Measurements from ENCODE around the gene CASZ1.

Gene CASZ1

DNA sequence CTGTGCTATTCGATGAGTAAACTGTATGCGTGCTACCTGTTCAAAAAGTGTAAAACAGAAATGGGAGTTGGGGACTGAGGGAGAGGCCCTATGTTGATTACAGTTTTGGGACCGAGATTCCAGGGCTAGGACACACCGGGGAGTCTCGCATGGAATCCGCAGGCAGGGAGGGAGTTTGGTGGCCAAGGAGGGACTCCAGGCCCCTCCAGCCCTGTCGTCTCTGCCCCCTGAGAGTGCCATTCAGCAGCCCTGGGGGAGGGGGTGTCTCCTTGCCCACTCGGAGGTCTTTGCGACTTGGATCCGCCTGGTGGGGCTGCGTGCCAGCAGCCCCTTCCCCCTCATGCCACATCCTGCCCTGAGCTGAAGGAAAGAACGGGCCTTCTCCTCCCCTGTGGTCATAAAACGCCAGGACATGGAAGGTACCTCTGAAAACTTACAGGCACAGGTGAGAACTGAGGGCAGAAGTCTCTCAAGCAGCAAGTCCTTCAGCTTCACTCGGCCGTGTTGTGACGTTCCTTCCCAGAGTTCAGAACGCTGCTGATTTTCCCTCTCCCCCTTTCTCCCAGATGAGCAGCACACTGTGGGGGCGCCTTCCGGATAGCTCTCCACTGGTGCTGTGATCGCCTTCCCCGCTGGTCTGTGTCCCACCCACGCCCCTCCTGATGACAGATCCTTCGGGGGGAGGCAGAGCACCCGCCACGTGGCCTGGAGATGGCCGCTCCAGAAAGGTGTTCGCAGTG is 180.3 kb downstream of the CASZ1 start:
- no peak for DNase-seq

DNA sequence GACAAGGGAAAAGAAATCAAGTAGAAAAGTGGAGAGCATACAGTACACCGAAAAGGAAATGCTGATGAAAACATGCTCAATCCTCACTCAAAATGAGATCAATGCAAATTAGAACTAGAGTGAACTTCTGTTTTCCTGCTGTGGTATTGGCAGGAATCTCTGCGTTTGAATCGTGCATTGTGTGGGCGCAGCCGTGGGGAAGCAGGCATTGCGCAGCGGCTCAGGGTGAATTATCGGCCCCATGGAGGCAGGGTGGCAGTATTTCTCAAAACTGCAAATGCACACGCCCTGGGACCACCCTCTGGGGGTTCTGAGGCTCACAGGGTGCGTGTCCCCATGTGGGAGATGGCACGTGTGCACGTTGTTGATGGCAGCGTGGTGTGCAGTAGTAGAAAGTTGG is 181.1 kb downstream of the CASZ1 start:
- no peak for DNase-seq

DNA sequence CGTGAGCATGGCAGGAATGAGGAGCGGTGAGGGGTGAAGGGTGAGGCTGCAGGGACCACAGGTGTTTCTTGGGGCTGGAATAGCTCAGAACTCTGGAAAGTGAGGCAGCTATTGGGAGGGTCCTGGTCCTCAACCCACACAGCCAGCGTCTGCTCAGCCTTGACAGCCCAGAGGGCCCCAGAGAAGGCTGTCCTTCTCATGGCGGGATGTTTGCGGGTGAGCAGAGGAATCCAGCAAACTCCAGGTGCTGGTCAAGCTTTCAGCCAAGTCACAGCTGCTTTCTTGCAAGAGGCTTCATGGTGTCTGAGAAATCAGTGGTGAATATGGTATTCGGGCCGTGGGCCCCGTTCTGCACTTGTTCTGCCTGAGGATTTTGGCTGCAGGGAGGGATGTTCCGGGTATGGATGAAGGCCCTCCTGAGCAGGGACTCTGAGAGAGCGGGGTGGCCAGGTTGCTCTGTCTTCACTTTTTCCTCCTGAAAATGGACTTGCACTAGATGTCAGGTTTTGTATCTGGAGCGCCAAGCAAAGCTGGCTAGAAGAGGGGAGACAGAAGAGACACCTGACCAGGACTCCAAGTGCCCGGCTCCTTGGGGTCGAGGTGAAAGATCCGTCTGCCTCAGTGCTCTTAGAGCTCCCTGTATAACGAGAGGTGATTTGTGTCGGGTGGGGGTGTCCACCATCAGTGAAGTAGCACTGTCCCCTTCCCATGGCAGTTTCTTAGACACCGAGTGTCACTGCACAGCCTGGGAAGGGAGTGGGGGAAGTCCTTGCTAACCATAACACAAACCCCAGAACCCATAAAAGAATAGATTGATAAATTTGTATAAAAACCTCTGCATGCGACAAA is 181.8 kb downstream of the CASZ1 start:
- DNase-seq: no peak

DNA sequence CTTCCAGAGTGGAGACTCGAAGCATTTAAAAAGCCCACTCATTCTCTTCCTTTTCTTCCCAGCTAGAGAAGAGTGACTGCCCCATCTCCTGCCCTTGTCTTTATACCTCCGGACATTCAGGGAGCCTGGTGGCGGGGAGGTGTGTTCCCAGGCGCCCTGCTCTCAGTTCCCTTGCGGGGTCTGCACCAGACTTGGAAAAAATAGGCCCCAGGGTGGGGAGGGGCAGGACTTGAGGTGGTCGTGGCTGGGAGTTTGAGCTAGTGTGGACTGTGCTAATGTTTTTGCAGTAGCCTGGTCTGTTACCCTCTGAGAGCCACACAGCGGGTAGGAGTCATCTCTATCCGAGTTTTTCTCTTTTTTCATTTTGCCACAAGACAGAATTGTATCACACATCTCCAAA is 182.6 kb downstream of the CASZ1 start:
- no peak for DNase-seq

DNA sequence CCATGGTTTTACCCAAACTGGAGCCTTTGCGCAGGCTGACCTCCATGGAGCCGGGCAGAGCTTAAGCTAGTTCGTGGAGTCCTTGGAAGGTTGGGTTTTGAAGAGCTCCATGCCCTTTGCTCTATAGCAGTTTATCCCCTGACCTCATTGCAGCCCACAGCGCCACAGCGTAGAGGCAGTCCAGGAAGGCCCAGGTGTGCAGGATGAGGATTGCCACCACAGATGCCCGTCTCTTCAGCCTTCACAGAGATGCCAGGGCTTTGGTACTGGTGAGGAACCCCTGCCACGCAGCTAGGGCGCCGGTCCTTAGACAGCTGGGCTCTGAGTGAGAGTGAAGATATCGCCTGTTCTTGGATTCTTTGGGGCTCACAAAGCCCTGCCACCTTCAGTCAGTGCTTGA is 183.1 kb downstream of the CASZ1 start:
- DNase-seq: no peak

DNA sequence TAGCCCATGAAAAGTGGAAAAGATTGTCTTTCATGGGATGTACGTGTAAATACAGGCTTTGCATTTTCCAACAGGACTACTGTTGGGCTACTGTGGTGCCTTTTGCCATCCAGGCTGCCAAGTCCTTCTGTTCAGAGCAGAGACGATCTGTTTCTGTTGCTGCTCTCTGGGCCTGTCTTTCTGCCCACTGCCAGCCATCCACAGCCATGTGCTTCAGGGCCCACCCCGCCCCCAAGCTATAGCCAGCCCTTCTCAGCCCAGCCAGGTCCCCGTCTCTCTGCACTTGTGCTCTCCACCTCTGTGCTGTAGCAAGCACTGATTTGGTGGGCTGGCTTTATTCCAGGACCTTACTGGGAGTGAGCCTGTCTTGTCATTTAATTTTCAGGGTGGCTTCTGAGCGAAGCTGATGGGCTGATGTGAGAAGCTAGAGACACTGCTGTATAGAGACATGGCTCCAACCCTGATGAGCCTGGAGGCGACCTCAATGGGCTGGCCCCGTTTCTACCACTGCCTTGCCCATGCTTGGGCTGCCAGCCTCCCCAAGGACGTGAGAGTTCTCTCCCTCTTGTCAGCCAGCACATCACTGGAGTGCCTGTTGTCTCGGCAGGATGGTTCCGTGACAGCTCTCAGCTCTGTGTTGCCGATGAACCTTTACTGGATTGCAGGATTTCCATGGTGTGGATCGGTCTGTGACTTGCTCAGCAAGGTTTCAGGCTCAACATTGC is 183.8 kb downstream of the CASZ1 start:
- DNase-seq: no peak

DNA sequence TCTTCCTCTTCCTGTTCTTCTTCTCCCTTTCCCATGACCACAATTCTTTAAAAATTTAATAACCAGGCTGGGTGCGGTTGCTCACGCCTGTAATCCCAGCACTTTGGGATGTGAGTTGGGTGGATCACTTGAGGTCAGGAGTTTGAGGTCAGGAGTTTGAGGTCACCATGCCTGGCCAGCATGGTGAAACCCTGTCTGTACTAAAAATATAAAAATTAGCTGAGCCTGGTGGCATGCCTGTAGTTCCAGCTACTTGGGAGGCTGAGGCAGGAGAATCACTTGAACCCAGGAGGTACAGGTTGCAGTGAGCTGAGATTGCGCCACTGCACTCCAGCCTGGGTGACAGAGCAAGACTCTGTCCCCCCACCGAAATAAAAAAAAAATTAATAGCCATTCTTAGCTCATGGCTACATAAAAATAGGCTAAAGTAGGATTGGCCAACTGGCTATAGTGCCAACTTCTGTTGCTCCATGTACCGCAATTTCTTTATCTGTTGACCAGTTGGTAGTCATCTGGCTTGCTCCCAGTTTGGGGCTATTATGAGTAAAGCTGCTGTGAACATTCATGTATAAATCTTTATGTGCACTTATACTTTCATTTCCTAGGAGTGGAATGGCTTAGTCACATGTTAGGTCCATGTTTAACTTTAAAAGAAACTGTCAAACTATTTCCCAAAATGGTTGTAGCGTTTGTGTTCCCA is 185.4 kb downstream of the CASZ1 start:
- no peak for DNase-seq

DNA sequence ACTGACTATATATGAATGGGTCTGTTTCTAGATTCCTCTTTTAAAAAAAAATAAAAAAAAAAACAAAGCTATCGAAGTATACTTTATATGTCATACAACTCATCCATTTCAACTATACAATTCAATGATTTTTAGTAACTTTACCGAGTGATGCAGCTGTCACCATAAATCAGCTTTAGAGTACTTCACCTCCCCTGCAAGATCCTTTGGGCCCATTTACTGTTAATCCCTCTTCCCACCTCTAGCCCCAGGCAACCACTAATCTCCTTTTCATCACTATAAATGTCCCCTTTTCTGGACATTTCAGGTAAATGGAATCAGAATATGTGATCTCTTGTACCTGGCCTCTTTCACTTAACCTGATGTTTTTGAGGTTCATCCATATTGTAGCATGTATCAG is 187.8 kb downstream of the CASZ1 start:
- no peak for DNase-seq

DNA sequence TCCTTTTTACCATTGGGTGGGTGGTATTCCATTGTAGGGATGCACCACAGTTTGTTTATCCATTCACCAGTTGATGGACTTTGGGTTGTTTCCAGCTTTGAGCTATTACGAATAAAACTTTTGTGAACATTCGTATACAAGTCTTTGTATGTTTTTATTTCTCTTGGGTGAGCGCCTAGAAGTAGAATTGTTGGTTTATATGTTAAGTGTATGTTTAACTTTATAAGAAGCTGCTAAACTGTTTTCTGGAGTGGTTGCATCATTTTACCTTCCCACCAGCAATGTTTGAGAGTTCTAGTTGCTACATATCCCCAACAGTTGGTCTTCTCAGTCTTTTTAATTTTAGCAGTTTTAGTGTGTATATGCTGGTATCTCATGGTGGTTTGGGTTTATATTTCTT is 189.2 kb downstream of the CASZ1 start:
- DNase-seq: no peak

DNA sequence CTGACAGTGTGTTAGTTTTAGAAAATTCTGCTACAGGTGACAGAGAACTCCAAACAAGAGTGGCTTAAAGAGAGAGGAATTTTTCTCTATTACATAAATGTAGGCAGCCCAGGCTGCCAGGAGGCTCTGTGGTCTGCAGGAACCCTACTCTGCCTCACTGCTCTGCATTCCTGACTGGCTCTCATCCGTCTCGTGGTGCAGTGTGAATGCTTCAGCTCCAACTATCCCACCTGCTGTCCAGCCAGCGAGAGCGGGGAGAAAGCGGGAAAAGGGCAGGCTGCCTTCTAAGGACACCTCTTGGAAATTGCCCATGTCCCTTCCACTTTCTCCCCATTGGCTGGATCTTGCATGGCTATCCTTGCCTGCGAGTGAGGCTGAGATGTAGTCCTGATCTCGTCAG is 190.4 kb downstream of the CASZ1 start:
- DNase-seq: no peak

DNA sequence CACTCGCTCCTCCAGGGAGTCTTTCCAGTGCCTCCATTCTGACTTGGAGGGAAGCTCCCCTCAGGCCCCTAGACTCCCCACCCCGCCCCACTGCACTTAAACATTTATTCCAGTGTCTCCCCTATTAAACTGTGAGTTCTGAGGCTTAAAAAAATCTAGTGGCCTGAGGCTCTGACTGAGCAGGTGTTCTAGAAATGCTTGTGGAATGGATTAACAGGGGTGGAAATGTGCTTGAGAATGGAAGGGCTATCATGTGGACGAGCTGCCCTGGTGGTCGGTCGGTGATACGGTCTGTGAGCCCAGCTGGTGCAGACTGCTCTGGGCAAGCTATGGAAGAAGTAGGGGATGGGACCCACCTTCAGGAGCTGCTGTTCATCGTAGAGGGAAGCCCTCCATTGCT is 191.5 kb downstream of the CASZ1 start:
- no peak for DNase-seq

DNA sequence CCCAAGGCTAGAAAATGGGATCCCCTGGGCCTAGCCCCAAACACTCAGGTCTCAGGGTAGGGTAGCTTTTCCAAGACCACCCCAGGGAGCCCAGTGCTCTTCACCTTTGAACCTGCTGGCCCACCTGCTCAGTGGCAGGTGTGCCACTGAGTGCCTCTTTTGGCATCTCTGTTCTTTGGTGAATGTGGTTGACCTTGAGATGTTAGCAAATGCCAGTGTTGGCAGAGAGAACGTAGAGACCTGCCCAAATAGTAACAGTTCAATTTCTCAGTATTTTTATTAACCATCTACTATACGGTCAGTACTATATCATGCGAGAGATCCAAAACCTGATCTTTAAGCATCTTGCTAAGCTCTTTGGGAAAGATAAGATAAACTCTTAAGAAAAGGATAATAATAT is 193.5 kb downstream of the CASZ1 start:
- DNase-seq: no peak

DNA sequence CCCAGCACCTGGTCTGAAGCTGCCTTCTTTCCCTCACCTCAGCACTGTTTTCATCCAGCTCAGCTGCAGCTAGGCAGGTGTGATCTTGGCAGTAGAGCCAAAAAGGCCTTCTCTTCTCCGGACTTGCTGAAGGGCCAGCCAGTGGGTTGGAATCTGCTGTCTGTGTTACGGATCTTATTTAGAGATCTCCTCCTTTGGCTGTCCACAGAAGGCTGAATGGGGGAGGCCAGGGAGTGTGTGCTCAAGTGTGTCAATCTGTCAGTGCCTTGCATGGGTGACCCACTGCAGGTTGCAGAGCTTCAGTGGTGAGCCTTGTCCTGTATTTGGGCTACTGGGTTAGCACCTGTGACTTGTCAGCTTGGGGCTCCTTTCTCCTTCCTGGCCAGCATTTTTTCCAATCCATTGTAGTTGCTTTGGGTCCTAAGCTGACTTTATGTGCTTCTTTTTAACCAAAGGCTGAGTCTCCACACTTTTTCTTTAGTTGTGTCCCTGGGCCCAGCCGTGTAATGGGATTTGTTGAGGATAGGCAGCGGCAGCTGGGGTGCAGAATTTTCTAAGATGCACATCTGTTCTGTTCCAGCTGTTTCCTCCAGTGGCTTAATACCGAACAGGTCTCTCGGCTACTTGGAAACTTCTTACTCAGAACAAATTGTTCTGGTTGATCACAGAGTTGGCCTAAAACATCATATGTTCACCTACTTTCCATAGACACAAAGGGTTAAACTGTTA is 194.9 kb downstream of the CASZ1 start:
- DNase-seq: no peak

DNA sequence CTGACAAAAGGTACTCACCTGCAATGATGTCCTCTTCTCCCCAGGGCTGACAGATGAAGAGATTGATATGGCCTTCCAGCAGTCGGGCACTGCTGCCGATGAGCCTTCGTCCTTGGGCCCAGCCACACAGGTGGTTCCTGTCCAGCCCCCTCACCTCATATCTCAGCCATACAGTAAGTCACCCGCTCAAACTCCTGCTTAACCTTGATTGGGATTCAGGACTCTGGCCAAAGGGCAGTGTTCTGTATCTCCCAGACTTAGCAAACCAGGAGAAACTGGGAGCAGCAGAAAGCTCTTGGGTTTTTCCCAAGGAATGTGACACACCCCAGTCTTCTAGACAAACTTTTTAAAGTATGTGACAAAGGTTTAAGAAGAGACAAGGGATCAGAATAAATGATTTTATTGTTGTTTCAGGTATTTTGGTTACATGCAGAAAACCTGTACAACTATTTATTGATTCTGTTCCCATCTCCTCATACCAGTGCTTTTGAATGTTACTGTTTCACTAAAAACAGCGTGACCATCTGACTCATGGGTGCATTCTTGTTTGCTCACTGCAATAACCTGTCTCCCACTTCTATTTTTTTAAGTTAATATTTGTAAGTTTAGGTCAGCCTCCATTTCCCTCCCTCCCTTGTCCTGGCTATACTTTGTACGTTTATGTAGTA is 197.1 kb downstream of the CASZ1 start:
- DNase-seq: no peak

DNA sequence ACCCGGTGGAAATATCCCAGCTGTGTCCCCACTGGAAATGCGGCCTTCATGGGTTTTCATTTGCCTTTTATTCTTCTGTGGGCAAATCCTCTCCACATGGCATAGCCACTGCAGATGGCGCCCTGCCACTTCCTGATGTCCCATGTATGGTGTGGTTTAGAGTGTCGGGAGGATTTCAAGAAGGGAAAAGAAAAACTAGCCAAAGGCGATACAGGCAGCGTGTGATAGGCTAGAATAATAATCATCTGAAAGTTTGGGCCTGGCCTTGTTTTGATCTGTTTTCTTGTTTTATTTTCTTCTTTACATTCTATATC is 198.1 kb downstream of the CASZ1 start:
- no peak for DNase-seq

DNA sequence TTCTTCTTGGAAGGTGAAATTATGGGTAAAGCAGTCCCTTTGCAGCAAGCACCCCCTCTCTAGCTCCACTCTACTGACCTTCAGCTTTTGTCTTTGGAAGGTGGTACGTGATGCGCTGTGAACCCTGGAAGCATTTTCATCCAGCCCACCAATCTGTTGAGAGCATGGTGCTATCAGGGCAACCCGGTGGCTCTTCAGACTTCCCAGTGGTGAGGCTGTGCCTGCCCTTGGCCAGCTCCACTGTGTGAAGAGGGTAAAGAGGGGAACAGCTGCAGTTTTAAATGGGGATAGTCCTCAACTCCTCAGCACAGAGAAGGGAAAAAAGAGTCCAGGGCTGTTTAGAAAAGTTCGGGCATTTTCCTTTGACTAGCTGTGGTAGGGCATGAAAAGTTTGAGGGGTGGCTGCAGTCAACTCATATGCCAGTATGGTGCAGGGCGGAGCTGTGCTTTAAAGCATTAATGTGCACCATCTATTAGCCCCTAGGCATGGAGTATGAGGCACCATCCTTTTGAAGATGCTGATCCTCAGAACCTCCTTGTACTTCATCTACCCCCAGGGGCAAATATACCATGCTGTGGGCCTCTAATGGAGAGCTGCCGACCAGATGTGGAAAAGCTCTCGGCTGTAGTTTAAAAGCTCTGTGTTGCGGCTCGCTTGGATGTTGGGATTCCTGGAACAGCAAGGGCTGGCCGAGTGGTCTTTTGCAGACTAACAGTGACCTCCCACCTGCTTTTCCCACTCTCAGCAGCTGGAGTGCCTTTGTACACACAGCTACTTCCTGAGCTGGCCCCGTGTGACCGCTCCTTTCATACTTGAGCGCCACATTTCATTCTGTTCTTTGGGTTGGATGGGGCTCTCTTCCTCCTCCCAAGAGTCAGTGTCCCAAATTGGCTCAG is 198.7 kb downstream of the CASZ1 start:
- DNase-seq: no peak

DNA sequence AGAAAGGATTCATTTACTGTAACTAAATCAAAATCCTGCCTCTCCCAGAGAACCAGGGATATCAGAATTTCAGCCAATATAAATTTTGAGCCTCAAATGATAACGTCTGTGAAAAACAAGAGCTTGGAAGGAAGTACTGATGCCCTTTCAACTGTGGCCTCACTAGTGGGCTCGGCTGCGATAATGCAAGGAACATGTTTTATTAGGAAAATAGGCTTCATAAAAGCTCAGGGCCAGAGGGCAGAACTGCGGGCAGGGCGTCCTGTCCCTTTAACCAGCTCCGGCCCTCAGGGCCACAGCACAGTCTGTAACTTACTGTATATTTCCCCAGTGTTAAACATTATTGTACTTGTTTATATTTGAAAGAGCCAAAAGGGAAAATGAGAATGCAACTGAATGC is 199.7 kb downstream of the CASZ1 start:
- no peak for DNase-seq

DNA sequence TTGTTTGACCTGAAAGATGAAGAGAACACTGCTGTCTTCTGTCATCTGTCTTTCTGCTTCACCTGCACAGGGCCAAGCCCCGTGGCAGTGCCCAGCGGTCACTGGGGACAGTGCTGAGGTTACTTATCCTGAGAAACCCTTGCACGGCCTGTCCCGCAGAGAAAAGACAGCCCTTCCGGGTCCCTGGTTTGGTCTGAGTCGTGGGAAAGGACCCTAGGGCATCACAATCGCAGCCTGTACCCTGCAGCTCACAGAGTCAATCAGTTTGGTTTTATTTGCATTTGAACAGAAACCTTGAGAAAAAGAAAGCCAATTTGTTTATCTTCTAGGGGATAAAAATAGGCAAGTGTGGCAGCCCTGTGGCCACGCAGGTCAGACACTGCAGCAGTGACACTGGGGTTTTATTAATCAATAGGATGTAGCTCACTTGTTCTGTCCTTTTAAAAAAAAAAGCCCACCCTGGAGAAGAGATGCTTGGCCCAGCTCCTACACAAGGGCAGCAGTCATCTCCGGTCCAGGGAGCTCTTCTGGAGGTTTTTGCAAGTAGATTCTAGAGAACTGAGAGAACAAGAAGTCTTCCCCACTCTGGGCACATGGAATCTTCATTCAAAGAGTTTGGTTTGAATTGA is 201.7 kb downstream of the CASZ1 start:
- DNase-seq: no peak

DNA sequence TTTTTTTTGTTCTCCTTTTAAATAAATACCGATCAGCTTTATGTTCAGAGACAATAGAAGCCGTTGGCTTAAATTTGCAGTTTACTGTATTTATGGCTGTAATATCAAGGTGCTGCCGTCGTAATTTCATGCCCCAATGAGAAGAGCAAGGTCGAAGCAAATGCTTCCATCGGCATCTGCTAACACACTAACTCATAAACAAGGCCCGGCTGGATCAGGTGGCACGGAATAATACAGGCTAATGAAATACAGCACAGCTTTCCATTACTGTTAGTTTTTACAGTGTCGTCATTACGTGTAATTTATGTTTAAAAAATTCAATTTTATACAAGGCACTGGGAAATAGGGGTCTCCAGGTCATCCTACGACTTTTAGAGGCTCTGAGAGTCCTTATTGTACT is 202.7 kb downstream of the CASZ1 start:
- DNase-seq: no peak

DNA sequence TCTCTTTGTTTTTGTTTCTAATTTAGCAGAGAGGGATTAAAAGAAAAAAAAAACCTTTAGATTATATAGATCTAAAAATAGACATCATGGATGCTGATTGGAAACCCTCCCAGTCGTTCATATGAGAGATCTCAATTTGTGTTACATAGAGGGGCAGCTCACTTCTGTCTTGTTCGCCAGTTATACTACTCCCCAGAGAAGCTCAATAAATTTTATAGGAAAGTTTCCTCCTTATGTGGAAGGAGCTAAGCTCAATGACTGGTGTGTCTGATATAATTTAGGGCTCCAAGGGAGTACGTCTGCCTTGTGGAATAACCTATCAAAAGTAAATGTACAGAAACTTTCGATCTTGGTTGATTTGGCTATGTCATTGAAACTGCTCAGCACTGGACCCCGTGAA is 204.1 kb downstream of the CASZ1 start:
- DNase-seq: no peak

DNA sequence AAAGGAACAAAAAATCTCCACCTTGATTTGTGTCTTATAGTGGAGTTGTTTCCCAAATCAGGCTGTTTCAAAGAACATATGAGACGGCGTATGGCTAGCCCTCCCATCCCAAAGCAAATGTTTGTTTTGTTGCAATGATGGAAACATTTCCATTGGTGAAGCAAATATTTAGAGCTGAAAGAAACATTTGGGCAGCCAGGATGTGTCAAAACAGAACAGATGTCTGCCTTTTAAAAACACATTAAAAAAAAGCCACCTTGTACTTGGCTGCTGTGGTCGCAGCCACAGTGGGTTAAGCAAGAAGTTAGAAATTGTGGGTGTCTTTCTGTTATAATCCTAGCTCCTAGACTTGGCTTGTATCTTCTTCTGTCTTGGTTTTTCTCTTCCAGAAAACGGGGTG is 205.4 kb downstream of the CASZ1 start:
- DNase-seq: no peak

Measured in activated effector memory CD4-positive, alpha-beta T cell treated with Interleukin-2 at 50 U/mL for 16 hours (primary cell).